HUES64 (cell line): ENCODE results near the gene SEMA3D.
"Not testable (repeated sequence)": the region's sequence is repeated elsewhere in the genome, so short reads cannot be mapped to it uniquely, and the experiment has no call there.

Source experiments
- H3K27ac ChIP-seq: 2 replicates; pipeline ENCODE4 v1.7.0; 2013; ENCODE audit warnings: low read depth, low read length, inconsistent platforms
- H3K27me3 ChIP-seq: 2 replicates; pipeline ENCODE4 v1.6.1; 2013; ENCODE audit warnings: mild to moderate bottlenecking, low read length; ENCODE audit not compliant: insufficient read depth
- H3K36me3 ChIP-seq: 2 replicates; pipeline ENCODE4 v1.6.1; 2013; ENCODE audit warnings: mild to moderate bottlenecking, low read length; ENCODE audit not compliant: insufficient read depth
- H3K4me1 ChIP-seq: 2 replicates; pipeline ENCODE4 v1.6.1; 2013; ENCODE audit warnings: mild to moderate bottlenecking, low read length, moderate library complexity; ENCODE audit not compliant: insufficient read depth
- H3K4me3 ChIP-seq: 2 replicates; pipeline ENCODE4 v1.5.1; 2013; ENCODE audit warnings: mild to moderate bottlenecking, low read length, moderate library complexity
- H3K9ac ChIP-seq: 2 replicates; pipeline ENCODE4 v1.6.1; 2013; ENCODE audit warnings: mild to moderate bottlenecking, low read depth, low read length
- H3K9me3 ChIP-seq: 2 replicates; pipeline ENCODE4 v1.6.1; 2013; ENCODE audit warnings: low read depth, low read length; ENCODE audit not compliant: insufficient read depth
- WGBS: fragments of 150-250, 120-280 bp; methylation state at CpG from one replicate; pipeline ENCODE4 v1.1.7; 2013; ENCODE audit warnings: missing lambda C conversion rate; 5-methylcytosine and 5-hydroxymethylcytosine counted together

The SEMA3D gene

DNA sequence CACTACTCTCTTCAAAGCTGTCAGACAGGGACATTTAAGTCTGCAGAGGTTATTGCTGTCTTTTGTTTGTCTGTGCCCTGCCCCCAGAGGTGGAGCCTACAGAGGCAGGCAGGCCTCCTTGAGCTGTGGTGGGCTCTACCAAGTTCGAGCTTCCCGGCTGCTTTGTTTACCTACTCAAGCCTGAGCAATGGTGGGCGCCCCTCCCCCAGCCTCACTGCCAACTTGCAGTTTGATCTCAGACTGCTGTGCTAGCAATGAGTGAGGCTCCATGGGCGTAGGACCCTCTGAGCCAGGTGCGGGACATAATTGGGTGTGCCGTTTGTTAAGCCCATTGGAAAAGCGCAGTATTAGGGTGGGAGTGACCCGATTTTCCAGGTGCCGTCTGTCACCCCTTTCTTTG, 193.9 kb downstream of the SEMA3D start:
- not testable (repeated sequence) for H3K36me3 ChIP-seq, H3K4me1 ChIP-seq, H3K9me3 ChIP-seq, H3K27ac ChIP-seq, H3K9ac ChIP-seq, H3K4me3 ChIP-seq, H3K27me3 ChIP-seq
- WGBS: 97% methylated on average over 9 of the region's 9 CpGs

GRCh38 chr7:84985073-84985784, 201.6 kb downstream of the SEMA3D start:
- H3K36me3 ChIP-seq: no peaks in the 10 kb centered on the region
- H3K4me3 ChIP-seq: no peak overlapping the region
- H3K27me3 ChIP-seq: no peaks in the 10 kb centered on the region
- H3K9ac ChIP-seq: no peak overlapping the region
- no peaks in the 10 kb centered on the region for H3K4me1 ChIP-seq
- no peaks in the 10 kb centered on the region for H3K9me3 ChIP-seq
- 93% methylated on average over 1 of the region's 2 CpGs for WGBS
- no peak overlapping the region for H3K27ac ChIP-seq

DNA sequence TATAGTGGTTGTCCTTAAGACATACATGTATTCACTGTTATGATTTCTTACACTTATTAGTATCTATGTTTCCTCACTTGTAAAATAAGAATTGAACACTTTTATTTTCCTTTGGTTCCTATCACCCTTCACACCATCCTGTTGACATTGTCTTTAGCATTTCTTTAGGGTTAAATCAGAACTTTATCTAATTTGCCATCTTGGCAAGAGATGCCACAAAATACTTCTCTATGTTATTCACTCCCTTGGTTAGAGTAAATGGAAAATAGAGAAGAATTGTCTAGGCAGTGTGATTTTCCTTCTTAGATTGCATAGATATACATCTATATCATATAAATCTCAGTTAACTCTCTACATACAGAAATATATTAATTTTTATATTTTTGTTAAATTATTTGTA, 204.7 kb downstream of the SEMA3D start:
- Histone ChIP-seq H3K9ac (no peak overlapping the region), H3K9me3 (no peaks in the 10 kb centered on the region), H3K4me1 (no peaks in the 10 kb centered on the region), H3K36me3 (no peaks in the 10 kb centered on the region), H3K4me3 (no peak overlapping the region), H3K27ac (no peak overlapping the region), H3K27me3 (no peaks in the 10 kb centered on the region)

- Histone ChIP-seq H3K9ac (no peak overlapping the region), H3K27me3 (no peaks in the 10 kb centered on the region), H3K27ac (no peak overlapping the region), H3K4me3 (no peak overlapping the region), H3K36me3 (no peaks in the 10 kb centered on the region), H3K9me3 (no peaks in the 10 kb centered on the region), H3K4me1 (no peaks in the 10 kb centered on the region)
- WGBS: 78% methylated on average over 6 of the region's 6 CpGs
Measured at GRCh38 chr7:84981055-84981976, 205.5 kb downstream of the SEMA3D start.

DNA sequence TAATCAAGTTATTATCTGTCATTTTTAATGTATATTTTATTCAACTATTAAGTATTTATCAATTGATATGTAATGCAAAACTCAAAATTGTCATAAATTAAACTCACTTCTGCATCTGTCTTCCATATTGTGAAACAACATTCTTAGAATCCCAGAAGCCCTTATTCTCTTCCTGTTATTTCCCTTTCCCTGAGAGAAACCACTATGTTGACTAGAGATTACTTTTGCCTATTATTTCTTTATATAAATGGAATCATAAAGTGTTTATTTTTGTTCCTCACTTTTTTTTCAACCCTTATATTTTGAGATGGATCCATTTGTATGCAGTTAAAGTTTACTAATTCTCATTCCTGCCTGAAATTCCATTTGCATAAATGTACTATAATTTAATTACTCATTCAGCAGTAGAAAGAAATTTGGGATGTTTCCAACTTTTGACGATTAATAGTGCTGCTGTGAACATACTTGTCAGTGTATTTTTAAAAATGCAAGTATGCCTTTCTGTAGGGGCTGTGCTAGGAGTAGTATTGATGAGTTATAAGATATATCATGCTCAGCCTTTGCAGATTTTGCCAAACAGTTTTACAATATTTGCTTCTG, 211.2 kb downstream of the SEMA3D start:
- no peak overlapping the region for H3K27ac ChIP-seq
- H3K9ac ChIP-seq: no peak overlapping the region
- H3K9me3 ChIP-seq: no peaks in the 10 kb centered on the region
- no peak overlapping the region for H3K4me3 ChIP-seq
- no peaks in the 10 kb centered on the region for H3K27me3 ChIP-seq
- no peaks in the 10 kb centered on the region for H3K4me1 ChIP-seq
- H3K36me3 ChIP-seq: no peaks in the 10 kb centered on the region
- WGBS: 96% methylated on average over 1 of the region's 1 CpG

- WGBS: no CpG with 5 or more reads among the region's 1 CpG
- Histone ChIP-seq H3K9me3 (no peaks in the 10 kb centered on the region), H3K4me3 (no peak overlapping the region), H3K27ac (no peak overlapping the region), H3K36me3 (no peaks in the 10 kb centered on the region), H3K27me3 (no peaks in the 10 kb centered on the region), H3K4me1 (no peaks in the 10 kb centered on the region), H3K9ac (no peak overlapping the region)
Measured at GRCh38 chr7:84971360-84971759, 215.5 kb downstream of the SEMA3D start.

DNA sequence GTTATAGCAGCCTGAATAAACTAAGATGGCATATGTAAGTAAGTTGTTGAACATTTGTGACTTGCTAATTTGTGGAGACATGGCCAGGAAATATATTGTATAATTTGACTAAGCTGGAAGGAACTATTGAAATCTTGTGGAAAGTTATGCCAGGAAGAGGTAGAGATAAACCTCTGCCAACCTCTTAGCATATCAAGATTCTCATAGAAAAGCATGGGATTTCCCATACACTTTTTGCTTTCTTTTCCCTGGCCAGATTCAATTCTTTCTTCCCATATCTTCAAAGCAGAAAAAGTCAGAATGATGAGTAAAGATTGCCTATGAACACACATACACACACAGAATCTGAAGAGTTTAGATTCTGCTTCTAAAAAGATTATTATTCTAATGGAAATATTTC, 216.2 kb downstream of the SEMA3D start:
- no peaks in the 10 kb centered on the region for H3K36me3 ChIP-seq
- no peak overlapping the region for H3K27ac ChIP-seq
- H3K4me3 ChIP-seq: no peak overlapping the region
- H3K9ac ChIP-seq: no peak overlapping the region
- no peaks in the 10 kb centered on the region for H3K9me3 ChIP-seq
- no peaks in the 10 kb centered on the region for H3K27me3 ChIP-seq
- no peaks in the 10 kb centered on the region for H3K4me1 ChIP-seq

- Histone ChIP-seq H3K4me1 (peaks cover 11% of the 10 kb centered on the region), H3K27ac (no peak overlapping the region), H3K36me3 (no peaks in the 10 kb centered on the region), H3K9ac (no peak overlapping the region), H3K9me3 (no peaks in the 10 kb centered on the region), H3K4me3 (no peak overlapping the region), H3K27me3 (no peaks in the 10 kb centered on the region)
- 86% methylated on average over 5 of the region's 5 CpGs for WGBS
Measured at GRCh38 chr7:84953234-84953633, 233.6 kb downstream of the SEMA3D start.

GRCh38 chr7:84950836-84951235, 236.0 kb downstream of the SEMA3D start:
- H3K4me3 ChIP-seq: no peak overlapping the region
- H3K9ac ChIP-seq: no peak overlapping the region
- no peaks in the 10 kb centered on the region for H3K27me3 ChIP-seq
- no peak overlapping the region for H3K27ac ChIP-seq
- peaks cover 11% of the 10 kb centered on the region for H3K4me1 ChIP-seq
- H3K36me3 ChIP-seq: no peaks in the 10 kb centered on the region
- no peaks in the 10 kb centered on the region for H3K9me3 ChIP-seq

DNA sequence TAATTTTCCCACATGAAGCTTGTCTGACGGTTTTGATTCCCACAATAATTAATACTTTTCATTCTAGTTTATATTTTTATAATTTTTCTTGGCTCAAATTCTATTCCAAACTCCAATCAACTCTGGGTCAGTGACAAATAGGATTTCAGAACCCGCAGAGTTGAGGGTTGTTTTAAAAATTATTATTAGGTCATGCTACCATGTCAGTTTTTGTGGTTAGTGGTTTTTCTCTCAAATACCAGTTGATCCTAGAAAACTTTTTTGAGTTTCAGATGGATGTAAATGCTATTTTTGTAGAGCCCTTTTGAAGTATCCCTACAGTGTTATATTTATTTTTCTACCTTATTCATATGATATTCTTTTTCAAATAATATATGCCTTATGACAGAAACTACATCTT, 237.4 kb downstream of the SEMA3D start:
- Histone ChIP-seq H3K9ac (no peak overlapping the region), H3K27ac (no peak overlapping the region), H3K27me3 (no peaks in the 10 kb centered on the region), H3K9me3 (no peaks in the 10 kb centered on the region), H3K4me1 (peaks cover 11% of the 10 kb centered on the region), H3K36me3 (no peaks in the 10 kb centered on the region), H3K4me3 (no peak overlapping the region)
- WGBS: 82% methylated on average over 2 of the region's 2 CpGs

GRCh38 chr7:84949067-84949466, 237.8 kb downstream of the SEMA3D start:
- peaks cover 11% of the 10 kb centered on the region for H3K4me1 ChIP-seq
- WGBS: no CpG with 5 or more reads among the region's 1 CpG
- no peaks in the 10 kb centered on the region for H3K36me3 ChIP-seq
- no peaks in the 10 kb centered on the region for H3K27me3 ChIP-seq
- no peaks in the 10 kb centered on the region for H3K9me3 ChIP-seq
- no peak overlapping the region for H3K27ac ChIP-seq
- H3K9ac ChIP-seq: no peak overlapping the region
- no peak overlapping the region for H3K4me3 ChIP-seq
